ENCODE data around the gene C6orf62.

GRCh38 chr6:24694198-24694597 is 24.8 kb downstream of the C6orf62 start:
- TF ChIP-seq REST (IDR thresholded peaks at IDR 0.05; ENCODE audit: unreplicated experiment) (no peak), CTCF (conservative IDR thresholded peaks at IDR 0.05; ENCODE audit: low read depth in 2 of 2) (no peak)
